ENCODE results near the gene PRRG2. TPM values are rescaled to one million over a fixed set of nuclear protein-coding genes. Genes with fewer than 3 reads are reported as not detected.

PRRG2 gene
- total and polyA plus RNA-seq, 9 of the 15 experiments (the other 6 are each of a cell fraction or from before 2014, with no cell fraction given) = 0.06 to 1.1 (median 0.33) TPM

DNA sequence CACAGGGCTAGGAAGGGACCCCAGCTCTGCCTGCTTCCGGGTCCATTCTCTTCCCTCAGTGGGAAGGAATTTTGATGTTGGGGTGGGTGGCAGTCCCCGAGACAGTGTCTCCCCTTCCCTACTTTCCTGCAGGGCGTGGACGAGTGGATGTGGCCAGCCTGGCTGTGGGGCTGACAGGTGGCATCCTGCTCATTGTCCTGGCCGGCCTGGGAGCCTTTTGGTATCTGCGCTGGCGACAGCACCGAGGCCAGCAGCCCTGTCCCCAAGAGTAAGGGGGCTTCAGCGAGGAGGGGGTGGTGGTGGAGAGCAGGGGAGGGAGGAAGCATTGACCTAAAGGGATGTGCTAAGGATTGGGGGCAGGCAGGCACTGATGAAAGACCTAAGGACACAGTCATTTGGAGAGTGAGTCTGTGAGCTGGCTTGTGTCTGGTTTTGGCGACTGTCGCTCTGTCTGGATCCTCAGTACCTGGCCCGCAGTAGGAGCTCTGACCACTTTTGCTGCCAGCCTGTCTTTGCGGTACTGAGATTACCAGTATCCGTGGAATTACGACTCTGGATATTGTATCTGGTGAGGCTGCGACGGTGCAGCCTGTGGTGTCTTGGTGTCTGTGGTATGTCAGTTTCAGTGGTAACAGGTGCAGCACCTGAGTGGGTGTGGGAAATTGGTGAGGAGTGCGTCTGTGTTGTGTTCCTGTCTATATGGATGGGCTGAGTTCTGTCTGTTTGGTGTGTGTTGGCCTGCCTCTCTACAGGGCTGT lies 7.4 kb downstream of the PRRG2 start:
- CTCF ChIA-PET (ENCODE audit: low intra/inter-chr PET ratio) = no interaction called here
- no peaks in the 10 kb centered on the region for H3K9me1 ChIP-seq (ENCODE audit: control insufficient read depth, insufficient read depth, low read length)
- intact Hi-C loops (cut with micrococcal nuclease) (no loop called here), in situ Hi-C loops (cut with MboI) (no loop called here)
- DNase-seq (ENCODE audit: extremely low read depth in 1 of 4, low spot score in 3 of 4) (no peak), ATAC-seq (no peak), FAIRE-seq (no peak)
- 74% methylated on average over 18 of the region's 18 CpGs for WGBS (ENCODE audit: insufficient coverage, low coverage, missing lambda C conversion rate)
- peaks cover 1% of the 10 kb centered on the region; the same call in 1 of the 2 replicates for H4K20me1 ChIP-seq (replicated peaks; ENCODE audit: control insufficient read depth, insufficient read depth, low read length)
- no peaks in the 10 kb centered on the region for H3K9me3 ChIP-seq (replicated peaks; ENCODE audit: control insufficient read depth, insufficient read depth, low read depth, low read length)
- H3K4me3 ChIP-seq = no peak overlapping the region
- H3K4me1 ChIP-seq (replicated peaks in 1 of 2; ENCODE audit: control insufficient read depth in 2 of 2, insufficient read depth in 2 of 2, low read length in 2 of 2) = peaks cover 4 to 38% of the 10 kb centered on the region in 2 experiments; a peak in 4 of 5 replicates
- H3K36me3 ChIP-seq (ENCODE audit: control insufficient read depth, insufficient read depth, low read length) = peaks cover under 1% of the 10 kb centered on the region
- H3K27me3 ChIP-seq (ENCODE audit: control insufficient read depth in 2 of 2, insufficient read depth in 2 of 2, low read length in 2 of 2) = no peaks in the 10 kb centered on the region
- peaks cover 28% of the 10 kb centered on the region for H3K79me2 ChIP-seq (ENCODE audit: control insufficient read depth, insufficient read depth, low read length)
- POLR2A ChIA-PET = interaction anchor here (3.5 kb wide), 1 partner anchor 8 kb away, joined by 30 read pairs; the partner anchor contains the start of genes NOSIP and PRRG2
- TF ChIP-seq ZNF311 (CRISPR knock-in tag; IDR thresholded peaks at IDR 0.05) = no peak
- TF ChIP-seq, protein P1, sequence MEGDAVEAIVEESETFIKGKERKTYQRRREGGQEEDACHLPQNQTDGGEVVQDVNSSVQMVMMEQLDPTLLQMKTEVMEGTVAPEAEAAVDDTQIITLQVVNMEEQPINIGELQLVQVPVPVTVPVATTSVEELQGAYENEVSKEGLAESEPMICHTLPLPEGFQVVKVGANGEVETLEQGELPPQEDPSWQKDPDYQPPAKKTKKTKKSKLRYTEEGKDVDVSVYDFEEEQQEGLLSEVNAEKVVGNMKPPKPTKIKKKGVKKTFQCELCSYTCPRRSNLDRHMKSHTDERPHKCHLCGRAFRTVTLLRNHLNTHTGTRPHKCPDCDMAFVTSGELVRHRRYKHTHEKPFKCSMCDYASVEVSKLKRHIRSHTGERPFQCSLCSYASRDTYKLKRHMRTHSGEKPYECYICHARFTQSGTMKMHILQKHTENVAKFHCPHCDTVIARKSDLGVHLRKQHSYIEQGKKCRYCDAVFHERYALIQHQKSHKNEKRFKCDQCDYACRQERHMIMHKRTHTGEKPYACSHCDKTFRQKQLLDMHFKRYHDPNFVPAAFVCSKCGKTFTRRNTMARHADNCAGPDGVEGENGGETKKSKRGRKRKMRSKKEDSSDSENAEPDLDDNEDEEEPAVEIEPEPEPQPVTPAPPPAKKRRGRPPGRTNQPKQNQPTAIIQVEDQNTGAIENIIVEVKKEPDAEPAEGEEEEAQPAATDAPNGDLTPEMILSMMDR (IDR thresholded peaks at IDR 0.05 in 2 of 3, conservative IDR thresholded peaks at IDR 0.05 in 1 of 3; ENCODE audit: insufficient read depth in 2 of 3, low read depth in 1 of 3, low read length in 3 of 3) = no peak
- TF ChIP-seq NFYB (IDR thresholded peaks at IDR 0.05; ENCODE audit: extremely low read depth, insufficient read length) = no peak
- no peak for TF ChIP-seq ZNF3 (CRISPR knock-in tag; IDR thresholded peaks at IDR 0.05)
- no peak for TF ChIP-seq MBD2 (IDR thresholded peaks at IDR 0.05; ENCODE audit: borderline replicate concordance, low read depth)
- TF ChIP-seq TAF7 (tag; IDR thresholded peaks at IDR 0.05) = no peak
- TF ChIP-seq PHF21A (IDR thresholded peaks at IDR 0.05; ENCODE audit: borderline replicate concordance, low read depth) = no peak
- TF ChIP-seq NCOA1 (IDR thresholded peaks at IDR 0.05; ENCODE audit: low read depth) = no peak
- TF ChIP-seq, protein P2, sequence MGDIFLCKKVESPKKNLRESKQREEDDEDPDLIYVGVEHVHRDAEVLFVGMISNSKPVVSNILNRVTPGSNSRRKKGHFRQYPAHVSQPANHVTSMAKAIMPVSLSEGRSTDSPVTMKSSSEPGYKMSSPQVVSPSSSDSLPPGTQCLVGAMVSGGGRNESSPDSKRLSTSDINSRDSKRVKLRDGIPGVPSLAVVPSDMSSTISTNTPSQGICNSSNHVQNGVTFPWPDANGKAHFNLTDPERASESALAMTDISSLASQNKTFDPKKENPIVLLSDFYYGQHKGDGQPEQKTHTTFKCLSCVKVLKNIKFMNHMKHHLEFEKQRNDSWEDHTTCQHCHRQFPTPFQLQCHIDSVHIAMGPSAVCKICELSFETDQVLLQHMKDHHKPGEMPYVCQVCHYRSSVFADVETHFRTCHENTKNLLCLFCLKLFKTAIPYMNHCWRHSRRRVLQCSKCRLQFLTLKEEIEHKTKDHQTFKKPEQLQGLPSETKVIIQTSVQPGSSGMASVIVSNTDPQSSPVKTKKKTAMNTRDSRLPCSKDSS (IDR thresholded peaks at IDR 0.05; ENCODE audit: low read depth, partially characterized antibody) = no peak
- TF ChIP-seq CBX2 (IDR thresholded peaks at IDR 0.05; ENCODE audit: insufficient read depth, low read length, poor library complexity, severe bottlenecking) = no peak
- TF ChIP-seq, protein P3, sequence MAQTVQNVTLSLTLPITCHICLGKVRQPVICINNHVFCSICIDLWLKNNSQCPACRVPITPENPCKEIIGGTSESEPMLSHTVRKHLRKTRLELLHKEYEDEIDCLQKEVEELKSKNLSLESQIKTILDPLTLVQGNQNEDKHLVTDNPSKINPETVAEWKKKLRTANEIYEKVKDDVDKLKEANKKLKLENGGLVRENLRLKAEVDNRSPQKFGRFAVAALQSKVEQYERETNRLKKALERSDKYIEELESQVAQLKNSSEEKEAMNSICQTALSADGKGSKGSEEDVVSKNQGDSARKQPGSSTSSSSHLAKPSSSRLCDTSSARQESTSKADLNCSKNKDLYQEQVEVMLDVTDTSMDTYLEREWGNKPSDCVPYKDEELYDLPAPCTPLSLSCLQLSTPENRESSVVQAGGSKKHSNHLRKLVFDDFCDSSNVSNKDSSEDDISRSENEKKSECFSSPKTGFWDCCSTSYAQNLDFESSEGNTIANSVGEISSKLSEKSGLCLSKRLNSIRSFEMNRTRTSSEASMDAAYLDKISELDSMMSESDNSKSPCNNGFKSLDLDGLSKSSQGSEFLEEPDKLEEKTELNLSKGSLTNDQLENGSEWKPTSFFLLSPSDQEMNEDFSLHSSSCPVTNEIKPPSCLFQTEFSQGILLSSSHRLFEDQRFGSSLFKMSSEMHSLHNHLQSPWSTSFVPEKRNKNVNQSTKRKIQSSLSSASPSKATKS (CRISPR knock-in tag; IDR thresholded peaks at IDR 0.05) = no peak
- no peak for TF ChIP-seq ILF3 (IDR thresholded peaks at IDR 0.05; ENCODE audit: borderline replicate concordance)
- no peak for TF ChIP-seq DDX20 (tag; IDR thresholded peaks at IDR 0.05; ENCODE audit: low read depth)
- no peak for TF ChIP-seq SIN3B (IDR thresholded peaks at IDR 0.05; ENCODE audit: low read depth)
- TF ChIP-seq SRSF9 (IDR thresholded peaks at IDR 0.05; ENCODE audit: borderline replicate concordance, low read depth, low read length) = no peak
- TF ChIP-seq KLF1 (tag; IDR thresholded peaks at IDR 0.05) = no peak
- H3K9ac ChIP-seq (ENCODE audit: insufficient read depth in 1 of 2, low read depth in 2 of 2, low read length in 2 of 2) = peak overlapping the region in 1 of 2 experiments; percentile 14; a peak in 1 of 4 replicates
- no TSS peak for BruUV-seq (replicated peaks)
- 0 out of 2 replicates have a peak overlapping the region, but pooled peaks have one; percentile 32 for H2AFZ ChIP-seq (ENCODE audit: low read depth, low read length)
- H3K27ac ChIP-seq (ENCODE audit: extremely low read depth, low read depth, low read length) = no peak overlapping the region
- no peak overlapping the region for H3K4me2 ChIP-seq (ENCODE audit: insufficient read depth, low read length)
